ENCODE data around the gene PRIM1. TPM values are rescaled to one million over a fixed set of nuclear protein-coding genes. Genes with fewer than 3 reads are reported as not detected.
"Not testable (repeated sequence)": the region's sequence is repeated elsewhere in the genome, so short reads cannot be mapped to it uniquely, and the experiment has no call there.

Gene PRIM1
- total and polyA plus RNA-seq, 2 of the 8 experiments (the other 6 are each of a cell fraction or from before 2014, with no cell fraction given): 52.4 to 61.9 TPM

- DNase-seq (ENCODE audit: low read depth in 1 of 2, low spot score in 2 of 2); H4K20me1 ChIP-seq (replicated peaks in 1 of 2; ENCODE audit: control insufficient read depth in 1 of 2, insufficient read depth in 2 of 2, low read length in 2 of 2); H3K9me3 ChIP-seq (ENCODE audit: insufficient read depth in 2 of 2, low read depth in 1 of 2, low read length in 1 of 2); H3K79me1 ChIP-seq (ENCODE audit: low read depth, low read length); H2AFZ ChIP-seq (ENCODE audit: low read length); H3K4ac ChIP-seq (replicated peaks; ENCODE audit: insufficient read length, low read depth, low read length); H2BK5ac ChIP-seq (ENCODE audit: low read depth, low read length); H3K23me2 ChIP-seq (ENCODE audit: low read depth, low read length); H3K4me2 ChIP-seq (ENCODE audit: insufficient read depth in 1 of 2, low read depth in 2 of 2, low read length in 2 of 2); H3K9ac ChIP-seq (replicated peaks in 1 of 4; ENCODE audit: extremely low read depth in 1 of 4, low read depth in 3 of 4, low read length in 3 of 4); H3K27me3 ChIP-seq (replicated peaks in 1 of 4; ENCODE audit: control insufficient read depth in 3 of 4, extremely low read depth in 1 of 4, insufficient read depth in 3 of 4, low read length in 3 of 4); H2BK12ac ChIP-seq (ENCODE audit: low read depth, low read length); H2BK20ac ChIP-seq (ENCODE audit: low read length); H3K79me2 ChIP-seq (ENCODE audit: control insufficient read depth in 1 of 2, insufficient read depth in 2 of 2, low read length in 2 of 2); H3K27ac ChIP-seq (ENCODE audit: low read depth, low read length); H3K14ac ChIP-seq (ENCODE audit: insufficient read length); H2BK120ac ChIP-seq (replicated peaks; ENCODE audit: low read depth, low read length); H2AK5ac ChIP-seq (ENCODE audit: low read depth, low read length); H3K23ac ChIP-seq (ENCODE audit: insufficient read length); H4K5ac ChIP-seq (ENCODE audit: insufficient read length, low read depth, low read length); H2BK15ac ChIP-seq (ENCODE audit: low read length); H3K36me3 ChIP-seq (ENCODE audit: control insufficient read depth in 2 of 4, insufficient read depth in 4 of 4, low read length in 3 of 4); FAIRE-seq; CTCF ChIA-PET (ENCODE audit: partially characterized antibody); H4K91ac ChIP-seq (replicated peaks; ENCODE audit: insufficient read length, low read length); H4K8ac ChIP-seq (ENCODE audit: extremely low read depth, insufficient read depth, low read length); H3K4me3 ChIP-seq (ENCODE audit: extremely low read depth in 1 of 4, insufficient read depth in 2 of 4, low read depth in 3 of 4, low read length in 4 of 4); H3K56ac ChIP-seq (replicated peaks; ENCODE audit: insufficient read length, low read depth, low read length); H3K18ac ChIP-seq (ENCODE audit: extremely low read depth, low read length); POLR2A ChIA-PET (ENCODE audit: partially characterized antibody); H3K4me1 ChIP-seq (replicated peaks in 1 of 4; ENCODE audit: control insufficient read depth in 3 of 4, insufficient read depth in 4 of 4, low read length in 3 of 4): not testable (repeated sequence)
- 100% methylated on average over 5 of the region's 27 CpGs; no CpG with 5 or more reads in 1 of the 2 experiments for WGBS, 2 experiments (ENCODE audit: extremely low coverage in 1 of 2, insufficient coverage in 1 of 2, insufficient read length in 1 of 2, insufficient replicate concordance in 2 of 2, low coverage in 1 of 2, low lambda C conversion rate in 2 of 2, missing lambda C conversion rate in 1 of 2)
Observed at GRCh38 chr12:56795791-56796190, 43.7 kb upstream of the PRIM1 start.

- H2BK120ac ChIP-seq (replicated peaks; ENCODE audit: low read depth, low read length); H2BK15ac ChIP-seq (ENCODE audit: low read length); H3K4me2 ChIP-seq (ENCODE audit: insufficient read depth in 1 of 2, low read depth in 2 of 2, low read length in 2 of 2); H4K5ac ChIP-seq (ENCODE audit: insufficient read length, low read depth, low read length); H3K14ac ChIP-seq (ENCODE audit: insufficient read length); H3K4me1 ChIP-seq (replicated peaks in 1 of 4; ENCODE audit: control insufficient read depth in 3 of 4, insufficient read depth in 4 of 4, low read length in 3 of 4); H3K23ac ChIP-seq (ENCODE audit: insufficient read length); H3K27me3 ChIP-seq (replicated peaks in 1 of 4; ENCODE audit: control insufficient read depth in 3 of 4, extremely low read depth in 1 of 4, insufficient read depth in 3 of 4, low read length in 3 of 4); H3K9ac ChIP-seq (replicated peaks in 1 of 4; ENCODE audit: extremely low read depth in 1 of 4, low read depth in 3 of 4, low read length in 3 of 4); H2AK5ac ChIP-seq (ENCODE audit: low read depth, low read length); H3K4ac ChIP-seq (replicated peaks; ENCODE audit: insufficient read length, low read depth, low read length); H2BK5ac ChIP-seq (ENCODE audit: low read depth, low read length); H3K56ac ChIP-seq (replicated peaks; ENCODE audit: insufficient read length, low read depth, low read length); DNase-seq (ENCODE audit: low read depth in 1 of 2, low spot score in 2 of 2); H2BK20ac ChIP-seq (ENCODE audit: low read length); H3K27ac ChIP-seq (ENCODE audit: low read depth, low read length); H4K8ac ChIP-seq (ENCODE audit: extremely low read depth, insufficient read depth, low read length); H3K23me2 ChIP-seq (ENCODE audit: low read depth, low read length); H4K20me1 ChIP-seq (replicated peaks in 1 of 2; ENCODE audit: control insufficient read depth in 1 of 2, insufficient read depth in 2 of 2, low read length in 2 of 2); H3K18ac ChIP-seq (ENCODE audit: extremely low read depth, low read length); H2BK12ac ChIP-seq (ENCODE audit: low read depth, low read length); H3K4me3 ChIP-seq (ENCODE audit: extremely low read depth in 1 of 4, insufficient read depth in 2 of 4, low read depth in 3 of 4, low read length in 4 of 4); H4K91ac ChIP-seq (replicated peaks; ENCODE audit: insufficient read length, low read length); H3K79me2 ChIP-seq (ENCODE audit: control insufficient read depth in 1 of 2, insufficient read depth in 2 of 2, low read length in 2 of 2); POLR2A ChIA-PET (ENCODE audit: partially characterized antibody); H3K9me3 ChIP-seq (ENCODE audit: insufficient read depth in 2 of 2, low read depth in 1 of 2, low read length in 1 of 2); H3K36me3 ChIP-seq (ENCODE audit: control insufficient read depth in 2 of 4, insufficient read depth in 4 of 4, low read length in 3 of 4); H2AFZ ChIP-seq (ENCODE audit: low read length); FAIRE-seq; H3K79me1 ChIP-seq (ENCODE audit: low read depth, low read length): not testable (repeated sequence)
- CTCF ChIA-PET (ENCODE audit: partially characterized antibody): interaction anchor here (1.3 kb wide), 1 partner anchor 23 kb away, joined by 4 read pairs; no protein-coding TSS in a partner anchor
- WGBS, 2 experiments (ENCODE audit: extremely low coverage in 1 of 2, insufficient coverage in 1 of 2, insufficient read length in 1 of 2, insufficient replicate concordance in 2 of 2, low coverage in 1 of 2, low lambda C conversion rate in 2 of 2, missing lambda C conversion rate in 1 of 2): 97% methylated on average over 12 of the region's 13 CpGs; no CpG with 5 or more reads in 1 of the 2 experiments
Observed at GRCh38 chr12:56795046-56795562, 43.0 kb upstream of the PRIM1 start.
